Upper lobe of right lung (tissue), 1 donor: ENCODE data around the gene ZCCHC14. TPM values are rescaled to one million over a fixed set of nuclear protein-coding genes. Genes with fewer than 3 reads are reported as not detected.
A peak's percentile ranks its signal among the peaks of the same experiment; 100 is the strongest.
"Not testable (repeated sequence)": the region's sequence is repeated elsewhere in the genome, so short reads cannot be mapped to it uniquely, and the experiment has no call there.

ENCODE experiments used
- ATAC-seq: fragments of 200-7000 bp; cut with Tn5 transposase; one replicate; pipeline ENCODE4 v1.9.1; 2020; ENCODE audit warnings: mild to moderate bottlenecking, moderate library complexity
- DNase-seq: peaks from one replicate; pipeline ENCODE4 v3.0.0-alpha.2; 2020
- H3K27ac ChIP-seq: fragments of 200-600 bp; one replicate; pipeline ENCODE4 v1.8.0; 2022
- H3K27me3 ChIP-seq: fragments of 200-600 bp; one replicate; pipeline ENCODE4 v1.8.0; 2022; ENCODE audit warnings: mild to moderate bottlenecking
- H3K36me3 ChIP-seq: fragments of 200-600 bp; one replicate; pipeline ENCODE4 v1.8.0; 2022
- H3K4me1 ChIP-seq: fragments of 200-600 bp; one replicate; pipeline ENCODE4 v1.8.0; 2022
- H3K4me3 ChIP-seq: fragments of 200-600 bp; one replicate; pipeline ENCODE4 v1.8.0; 2022; ENCODE audit warnings: mild to moderate bottlenecking
- H3K9me3 ChIP-seq: fragments of 200-600 bp; one replicate; pipeline ENCODE4 v1.8.0; 2022
- intact Hi-C: fragments of 100-400 bp; cut with DNase I; formaldehyde crosslinking; loops from one replicate; pipeline ENCODE4 v1.11.0; 2022
- total RNA-seq: library from RNA; stranded (reverse); fragmentation: NEBNext Ultra II Directional; extraction: Animal tissue kit (Norgen Biotek cat#: 25700); gene quantifications from one replicate; pipeline ENCODE4 v1.2.1, GENCODE V29; 2021
- TF ChIP-seq, protein P1 (sequence below): fragments of 200-600 bp; IDR thresholded peaks from one replicate; pipeline ENCODE4 v1.8.0; 2022; ENCODE audit warnings: antibody characterized with exemption
- donor health status: DM: no; HTN: yes; CAD: no; lungs with severe emphysema.

The ZCCHC14 gene
- total RNA-seq, 1 donor from 2014 or later = 27.2 TPM

DNA sequence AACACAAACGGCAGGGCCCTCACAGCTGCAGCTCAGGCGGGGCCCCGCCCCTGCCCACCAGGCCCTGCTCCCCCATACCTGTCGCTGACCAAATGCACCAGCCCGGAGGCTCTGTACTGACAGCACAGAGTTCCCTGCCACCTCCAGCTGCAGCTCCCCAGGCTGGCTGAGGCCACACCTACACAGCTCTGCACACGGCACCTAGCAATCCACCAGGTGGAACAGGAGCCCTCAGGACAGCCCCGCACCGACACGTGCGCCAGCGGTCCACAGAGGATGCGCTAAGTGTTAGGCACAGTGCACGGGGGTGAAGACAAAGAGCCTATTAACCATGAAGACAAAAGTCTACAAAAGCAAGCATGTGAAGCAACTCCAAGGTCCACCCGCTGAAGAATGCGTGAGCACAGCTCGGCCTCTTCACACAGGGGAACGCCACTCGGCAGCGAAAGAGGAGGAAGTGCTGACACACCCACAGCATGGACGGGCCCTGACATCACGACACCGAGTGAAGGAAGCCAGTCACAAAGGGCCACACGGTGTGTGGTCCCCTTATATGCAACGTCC lies 5.4 kb downstream of the ZCCHC14 start:
- intact Hi-C loops = no loop called here
- TF ChIP-seq, protein P1, sequence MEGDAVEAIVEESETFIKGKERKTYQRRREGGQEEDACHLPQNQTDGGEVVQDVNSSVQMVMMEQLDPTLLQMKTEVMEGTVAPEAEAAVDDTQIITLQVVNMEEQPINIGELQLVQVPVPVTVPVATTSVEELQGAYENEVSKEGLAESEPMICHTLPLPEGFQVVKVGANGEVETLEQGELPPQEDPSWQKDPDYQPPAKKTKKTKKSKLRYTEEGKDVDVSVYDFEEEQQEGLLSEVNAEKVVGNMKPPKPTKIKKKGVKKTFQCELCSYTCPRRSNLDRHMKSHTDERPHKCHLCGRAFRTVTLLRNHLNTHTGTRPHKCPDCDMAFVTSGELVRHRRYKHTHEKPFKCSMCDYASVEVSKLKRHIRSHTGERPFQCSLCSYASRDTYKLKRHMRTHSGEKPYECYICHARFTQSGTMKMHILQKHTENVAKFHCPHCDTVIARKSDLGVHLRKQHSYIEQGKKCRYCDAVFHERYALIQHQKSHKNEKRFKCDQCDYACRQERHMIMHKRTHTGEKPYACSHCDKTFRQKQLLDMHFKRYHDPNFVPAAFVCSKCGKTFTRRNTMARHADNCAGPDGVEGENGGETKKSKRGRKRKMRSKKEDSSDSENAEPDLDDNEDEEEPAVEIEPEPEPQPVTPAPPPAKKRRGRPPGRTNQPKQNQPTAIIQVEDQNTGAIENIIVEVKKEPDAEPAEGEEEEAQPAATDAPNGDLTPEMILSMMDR = no peak
- Histone ChIP-seq H3K36me3 (no peaks in the 10 kb centered on the region), H3K4me1 (peaks cover 61% of the 10 kb centered on the region), H3K27me3 (no peaks in the 10 kb centered on the region), H3K9me3 (no peaks in the 10 kb centered on the region), H3K4me3 (peak overlapping the region; percentile 19), H3K27ac (peak overlapping the region; percentile 42)
- ATAC-seq (peak; percentile 83), DNase-seq (peak; percentile 85)

DNA sequence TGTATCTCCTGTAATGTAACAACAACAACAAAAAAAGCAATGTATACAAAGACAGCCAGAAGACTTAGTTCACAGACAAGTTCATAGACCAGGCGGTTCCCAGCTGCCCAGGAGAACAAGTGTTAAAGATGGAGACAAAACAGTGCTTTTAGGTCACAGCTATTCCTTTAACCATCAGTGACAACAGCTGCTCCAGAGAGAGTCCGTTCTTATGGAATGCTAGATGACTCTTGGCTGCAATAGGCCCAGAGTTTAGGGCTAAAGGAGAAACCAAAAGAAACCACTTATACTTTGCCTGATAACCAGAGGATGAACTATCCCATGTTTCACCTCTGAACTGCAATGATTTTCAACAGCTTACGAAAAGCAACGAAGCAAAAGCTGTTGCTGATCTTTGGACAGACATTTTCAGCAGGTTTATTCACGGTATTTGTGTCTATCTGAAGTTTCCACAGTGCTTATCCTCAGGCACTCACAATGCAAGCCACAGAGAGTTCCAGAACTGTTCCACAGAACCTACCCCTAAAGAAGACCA lies 6.0 kb downstream of the ZCCHC14 start:
- ATAC-seq = no peak
- H3K27ac ChIP-seq = peak overlapping the region; percentile 42

GRCh38 chr16:87486282-87486681 lies 6.5 kb downstream of the ZCCHC14 start:
- intact Hi-C loops = no loop called here
- TF ChIP-seq, protein P1 = no peak

More for the DNA sequence above, 6.0 kb downstream of the ZCCHC14 start:
- DNase-seq = no peak
- TF ChIP-seq, protein P1 = no peak
- no peaks in the 10 kb centered on the region for H3K36me3 ChIP-seq
- no peak overlapping the region for H3K4me3 ChIP-seq
- intact Hi-C loops = no loop called here
- peaks cover 61% of the 10 kb centered on the region for H3K4me1 ChIP-seq
- H3K27me3 ChIP-seq = no peaks in the 10 kb centered on the region
- no peaks in the 10 kb centered on the region for H3K9me3 ChIP-seq

DNA sequence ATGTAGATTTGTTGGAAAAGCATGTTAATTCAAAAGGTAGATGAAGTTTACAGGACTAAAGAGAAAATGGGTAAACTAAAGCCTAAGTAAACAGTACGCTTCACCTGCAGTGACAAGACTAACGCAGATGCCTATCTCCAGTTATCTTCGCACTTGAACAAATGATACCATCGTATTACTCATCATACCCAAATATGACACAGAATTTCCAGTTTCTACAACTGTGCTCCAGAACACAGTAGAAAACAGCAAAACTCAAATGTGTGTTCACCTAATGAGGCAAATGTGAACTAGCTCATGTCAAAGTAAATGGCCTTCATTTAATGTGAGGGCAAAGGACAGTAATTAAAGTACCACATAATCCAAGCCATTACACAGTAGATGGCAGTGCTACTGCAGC lies 7.0 kb downstream of the ZCCHC14 start:
- H3K4me3 ChIP-seq, DNase-seq, H3K36me3 ChIP-seq, intact Hi-C loops, H3K27me3 ChIP-seq, H3K9me3 ChIP-seq, H3K27ac ChIP-seq, ATAC-seq: not testable (repeated sequence)
- peaks cover 57% of the 10 kb centered on the region for H3K4me1 ChIP-seq

More at GRCh38 chr16:87486282-87486681, 6.5 kb downstream of the ZCCHC14 start:
- H3K27me3 ChIP-seq = no peaks in the 10 kb centered on the region
- no peaks in the 10 kb centered on the region for H3K9me3 ChIP-seq
- peaks cover 61% of the 10 kb centered on the region for H3K4me1 ChIP-seq
- no peaks in the 10 kb centered on the region for H3K36me3 ChIP-seq
- no peak overlapping the region for H3K27ac ChIP-seq
- no peak for ATAC-seq
- no peak for DNase-seq
- H3K4me3 ChIP-seq = no peak overlapping the region

- Histone ChIP-seq H3K27ac (peak overlapping the region; percentile 24), H3K4me3 (no peak overlapping the region), H3K27me3 (no peaks in the 10 kb centered on the region), H3K4me1 (peaks cover 55% of the 10 kb centered on the region), H3K9me3 (no peaks in the 10 kb centered on the region), H3K36me3 (peaks cover 4% of the 10 kb centered on the region)
- ATAC-seq (no peak), DNase-seq (no peak)
- intact Hi-C loops = no loop called here
- TF ChIP-seq, protein P1 = no peak
Measured at GRCh38 chr16:87484487-87485331, 8.1 kb downstream of the ZCCHC14 start.

- no peak overlapping the region for H3K27ac ChIP-seq
- intact Hi-C loops = no loop called here
- H3K4me3 ChIP-seq = no peak overlapping the region
- peaks cover 6% of the 10 kb centered on the region for H3K36me3 ChIP-seq
- ATAC-seq (no peak), DNase-seq (no peak)
- no peaks in the 10 kb centered on the region for H3K27me3 ChIP-seq
- TF ChIP-seq, protein P1 = no peak
- H3K4me1 ChIP-seq = peaks cover 44% of the 10 kb centered on the region
- no peaks in the 10 kb centered on the region for H3K9me3 ChIP-seq
Measured at GRCh38 chr16:87483481-87483880, 9.3 kb downstream of the ZCCHC14 start.

- H3K36me3 ChIP-seq, H3K27ac ChIP-seq, H3K4me3 ChIP-seq, H3K9me3 ChIP-seq, intact Hi-C loops, ATAC-seq, DNase-seq, H3K27me3 ChIP-seq: not testable (repeated sequence)
- peaks cover 36% of the 10 kb centered on the region for H3K4me1 ChIP-seq
Measured at GRCh38 chr16:87482670-87483069, 10.2 kb downstream of the ZCCHC14 start.
